Lower leg skin (tissue), 3 donors: ENCODE results near the gene C2orf69.

Experiments used
- POLR2A ChIP-seq, 2 donors: fragments of 450-650 bp; IDR thresholded peaks; one replicate each; pipeline ENCODE4 v1.6.1; 2016 to 2017; ENCODE audit warnings: antibody characterized with exemption in 2 of 2, mild to moderate bottlenecking in 1 of 2, moderate library complexity in 1 of 2
- TF ChIP-seq, protein P1 (sequence below), 3 donors: fragments of 450-650 bp; IDR thresholded peaks; one replicate each; pipeline ENCODE4 v1.5.1; 2016; ENCODE audit warnings: antibody characterized with exemption in 3 of 3, mild to moderate bottlenecking in 3 of 3, moderate library complexity in 2 of 3

DNA sequence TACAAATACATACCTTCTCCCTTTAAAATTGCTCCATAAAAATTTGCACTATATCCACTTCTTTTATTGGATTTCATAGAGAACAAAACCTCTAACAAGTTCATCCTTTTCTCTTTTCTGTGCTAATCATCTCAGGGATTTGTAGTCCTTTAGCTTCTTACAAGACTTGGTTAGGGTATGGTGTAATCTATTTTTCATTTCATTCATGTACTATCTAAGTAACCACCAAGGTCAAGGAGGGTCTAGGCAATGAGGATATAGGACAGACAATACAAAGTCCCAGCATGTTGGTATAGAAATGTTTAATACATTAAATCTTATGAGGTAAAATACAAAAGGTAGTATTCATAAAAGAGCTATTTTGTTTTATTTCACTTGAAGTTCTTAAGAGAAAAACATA is 17.5 kb downstream of the C2orf69 start:
- TF ChIP-seq, protein P1, sequence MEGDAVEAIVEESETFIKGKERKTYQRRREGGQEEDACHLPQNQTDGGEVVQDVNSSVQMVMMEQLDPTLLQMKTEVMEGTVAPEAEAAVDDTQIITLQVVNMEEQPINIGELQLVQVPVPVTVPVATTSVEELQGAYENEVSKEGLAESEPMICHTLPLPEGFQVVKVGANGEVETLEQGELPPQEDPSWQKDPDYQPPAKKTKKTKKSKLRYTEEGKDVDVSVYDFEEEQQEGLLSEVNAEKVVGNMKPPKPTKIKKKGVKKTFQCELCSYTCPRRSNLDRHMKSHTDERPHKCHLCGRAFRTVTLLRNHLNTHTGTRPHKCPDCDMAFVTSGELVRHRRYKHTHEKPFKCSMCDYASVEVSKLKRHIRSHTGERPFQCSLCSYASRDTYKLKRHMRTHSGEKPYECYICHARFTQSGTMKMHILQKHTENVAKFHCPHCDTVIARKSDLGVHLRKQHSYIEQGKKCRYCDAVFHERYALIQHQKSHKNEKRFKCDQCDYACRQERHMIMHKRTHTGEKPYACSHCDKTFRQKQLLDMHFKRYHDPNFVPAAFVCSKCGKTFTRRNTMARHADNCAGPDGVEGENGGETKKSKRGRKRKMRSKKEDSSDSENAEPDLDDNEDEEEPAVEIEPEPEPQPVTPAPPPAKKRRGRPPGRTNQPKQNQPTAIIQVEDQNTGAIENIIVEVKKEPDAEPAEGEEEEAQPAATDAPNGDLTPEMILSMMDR (IDR thresholded peaks at IDR 0.05) = no peak
- TF ChIP-seq POLR2A (IDR thresholded peaks at IDR 0.05) = no peak
